Tibial artery (tissue), 4 donors: ENCODE measurements around the gene FXYD1.
A peak's percentile ranks its signal among the peaks of the same experiment; 100 is the strongest.

Experiments
- DNase-seq, 2 donors: peaks; one replicate each; pipeline ENCODE4 v3.0.0-alpha.2; 2019
- H3K27ac ChIP-seq, 2 donors: fragments of 200-600 bp; sonication (generic) in 1 of 2; 1 replicate in 1 of 2; 2 replicates in 1 of 2; pipeline ENCODE4 v1.5.1; 2018 to 2019; ENCODE audit warnings: mild to moderate bottlenecking in 1 of 2
- H3K27me3 ChIP-seq, 2 donors: fragments of 200-600 bp; sonication (generic) in 1 of 2; one replicate each; pipeline versions ENCODE4 v1.5.1 to v1.6.0; 2016 to 2019
- H3K36me3 ChIP-seq, 3 donors: fragments of 200-600 bp; sonication (generic) in 2 of 3; one replicate each; pipeline ENCODE4 v1.5.1; 2016 to 2019; ENCODE audit warnings: mild to moderate bottlenecking in 2 of 3
- H3K4me1 ChIP-seq, 4 donors: fragments of 200-600 bp; sonication (generic) in 2 of 4; 1 replicate in 3 of 4; 2 replicates in 1 of 4; pipeline ENCODE4 v1.5.1; 2016 to 2019
- H3K4me3 ChIP-seq, 2 donors: fragments of 200-600 bp; sonication (generic) in 1 of 2; 1 replicate in 1 of 2; 2 replicates in 1 of 2; pipeline ENCODE4 v1.5.1; 2018 to 2019; ENCODE audit warnings: mild to moderate bottlenecking in 2 of 2
- H3K9me3 ChIP-seq, 3 donors: fragments of 200-600 bp; sonication (generic) in 1 of 3; one replicate each; pipeline ENCODE4 v1.5.1; 2016 to 2019
- CTCF ChIP-seq, 2 experiments: fragments of 200-600 bp in 1 of 2; fragments of 450-650 bp in 1 of 2; IDR thresholded peaks; one replicate each; pipeline ENCODE4 v1.5.1; 2017 to 2019; ENCODE audit warnings: antibody characterized with exemption in 2 of 2, mild to moderate bottlenecking in 1 of 2, moderate library complexity in 1 of 2
- intact Hi-C: fragments of 100-400 bp; cut with DNase I; formaldehyde crosslinking; loops from one replicate; pipeline ENCODE4 v1.15.0; 2023; ENCODE audit warnings: low total_unique reads

Gene FXYD1

GRCh38 chr19:35138305-35138892, at the start of gene FXYD1:
Gene FXYD1 (plus strand): TSS chr19:35138824. CDS start chr19:35140080, 1,256 bp downstream.
- H3K27ac ChIP-seq, result peak within 1 kb of the TSS; percentile 91 to 96
- no peaks in the 10 kb centered on the region for H3K27me3 ChIP-seq
- peak within 1 kb of the TSS; percentile 64 to 66 for H3K4me3 ChIP-seq
- peak in 1 of 2 donors; percentile 70 for DNase-seq
- H3K9me3 ChIP-seq, result no peaks in the 10 kb centered on the region
- peaks cover 0 to 74% (median 54%) of the 10 kb centered on the region in 4 donors for H3K4me1 ChIP-seq
- no peaks in the 10 kb centered on the region for H3K36me3 ChIP-seq
- intact Hi-C loops, result loop anchor here (5.0 kb wide), 1 partner anchor 129 kb away; the partner anchor contains the start of gene USF2
- no peak for TF ChIP-seq CTCF (IDR thresholded peaks at IDR 0.05)

GRCh38 chr19:35089554-35089953, 49.1 kb upstream of the FXYD1 start:
- Histone ChIP-seq H3K36me3 (no peaks in the 10 kb centered on the region), H3K9me3 (no peaks in the 10 kb centered on the region), H3K27ac (no peak overlapping the region), H3K4me3 (no peak overlapping the region), H3K4me1 (peaks cover 0 to 7% (median 3%) of the 10 kb centered on the region in 4 donors), H3K27me3 (peaks cover 0 to 50% of the 10 kb centered on the region in 2 donors)
- no peak for DNase-seq
- no peak for TF ChIP-seq CTCF (IDR thresholded peaks at IDR 0.05)
- intact Hi-C loops, result no loop called here

- intact Hi-C loops, result no loop called here
- Histone ChIP-seq H3K27ac (no peak overlapping the region), H3K27me3 (peaks cover 0 to 49% of the 10 kb centered on the region in 2 donors), H3K4me3 (no peak overlapping the region), H3K36me3 (no peaks in the 10 kb centered on the region), H3K9me3 (no peaks in the 10 kb centered on the region), H3K4me1 (peaks cover 0 to 7% (median 3%) of the 10 kb centered on the region in 4 donors)
- DNase-seq, result no peak
- no peak for TF ChIP-seq CTCF (IDR thresholded peaks at IDR 0.05)
These were observed 48.5 kb upstream of the FXYD1 start for GRCh38 chr19:35090160-35090505.

GRCh38 chr19:35090506-35091214, 48.0 kb upstream of the FXYD1 start:
- no peak overlapping the region for H3K27ac ChIP-seq
- peak in 1 of 2 donors; percentile 37 for DNase-seq
- no peaks in the 10 kb centered on the region for H3K36me3 ChIP-seq
- no peak overlapping the region for H3K4me3 ChIP-seq
- peaks cover 0 to 49% of the 10 kb centered on the region in 2 donors for H3K27me3 ChIP-seq
- no peaks in the 10 kb centered on the region for H3K9me3 ChIP-seq
- TF ChIP-seq CTCF (IDR thresholded peaks at IDR 0.05), result peak; percentile 40 to 51
- intact Hi-C loops, result no loop called here
- peaks cover 0 to 7% (median 3%) of the 10 kb centered on the region in 4 donors for H3K4me1 ChIP-seq

GRCh38 chr19:35093430-35093829, 45.2 kb upstream of the FXYD1 start:
- TF ChIP-seq CTCF (IDR thresholded peaks at IDR 0.05), result no peak
- H3K9me3 ChIP-seq, result no peaks in the 10 kb centered on the region
- H3K4me3 ChIP-seq, result no peak overlapping the region
- DNase-seq, result no peak
- intact Hi-C loops, result no loop called here
- no peaks in the 10 kb centered on the region for H3K36me3 ChIP-seq
- H3K27me3 ChIP-seq, result peaks cover 0 to 41% of the 10 kb centered on the region in 2 donors
- no peak overlapping the region for H3K27ac ChIP-seq
- H3K4me1 ChIP-seq, result peaks cover 0 to 7% (median 3%) of the 10 kb centered on the region in 4 donors
